GM21723 (cell line): ENCODE measurements around the gene CLEC4M.

Source experiments
- ATAC-seq: cut with Tn5 transposase; IDR thresholded peaks from one replicate; pipeline ENCODE4 v1.9.1; 2021; ENCODE audit warnings: mild to moderate bottlenecking, moderate library complexity; ENCODE audit not compliant: unreplicated experiment

CLEC4M gene

DNA sequence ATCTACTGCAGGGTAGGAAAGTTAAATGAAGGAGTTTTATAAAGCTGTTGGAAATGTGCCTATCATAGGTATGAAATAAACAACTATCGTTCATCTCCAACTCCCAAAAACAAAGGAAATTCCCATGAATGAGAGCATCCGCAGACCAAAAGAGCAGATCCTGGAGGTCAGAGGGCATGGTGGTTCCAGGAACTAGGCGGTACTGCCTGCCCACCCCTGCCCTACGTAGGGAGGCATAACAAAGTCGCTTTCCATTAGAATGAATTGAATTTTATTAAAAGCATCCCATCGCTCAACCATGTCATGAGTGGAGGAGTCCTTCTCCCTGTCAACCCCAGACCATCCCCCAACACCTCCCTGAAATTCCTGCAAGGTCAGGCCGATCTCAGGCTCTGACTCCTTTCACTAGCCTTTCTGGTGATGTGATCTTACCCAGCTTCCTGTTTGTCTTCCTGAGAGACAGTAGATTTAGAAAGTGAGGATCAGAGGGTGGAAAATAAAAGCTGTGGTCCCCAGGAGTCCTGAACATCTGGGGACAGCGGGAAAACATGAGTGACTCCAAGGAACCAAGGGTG lies at the start of gene CLEC4M:
CLEC4M (plus strand) TSS at position 525 of the 575 bp plus-strand sequence; CDS start at position 549, 24 bp downstream.
- no peak for ATAC-seq

DNA sequence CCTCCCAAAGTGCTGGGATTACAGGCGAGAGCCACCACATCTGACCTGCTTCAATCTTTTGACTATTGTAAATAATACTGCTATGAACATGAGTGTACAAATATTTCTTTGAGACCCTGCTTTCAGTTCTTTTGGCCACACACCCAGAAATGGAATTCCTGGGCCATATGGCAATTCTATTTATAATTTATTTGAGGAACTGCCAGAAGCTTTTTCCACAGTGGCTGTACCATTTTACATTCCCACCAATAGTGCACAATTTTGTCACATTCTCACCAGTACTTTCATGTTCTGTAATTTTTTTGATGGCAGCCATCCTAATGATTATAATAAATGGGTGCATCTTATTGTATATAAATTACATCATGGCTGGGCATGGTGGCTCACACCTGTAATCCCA lies 47.4 kb upstream of the CLEC4M start:
- ATAC-seq, result no peak

DNA sequence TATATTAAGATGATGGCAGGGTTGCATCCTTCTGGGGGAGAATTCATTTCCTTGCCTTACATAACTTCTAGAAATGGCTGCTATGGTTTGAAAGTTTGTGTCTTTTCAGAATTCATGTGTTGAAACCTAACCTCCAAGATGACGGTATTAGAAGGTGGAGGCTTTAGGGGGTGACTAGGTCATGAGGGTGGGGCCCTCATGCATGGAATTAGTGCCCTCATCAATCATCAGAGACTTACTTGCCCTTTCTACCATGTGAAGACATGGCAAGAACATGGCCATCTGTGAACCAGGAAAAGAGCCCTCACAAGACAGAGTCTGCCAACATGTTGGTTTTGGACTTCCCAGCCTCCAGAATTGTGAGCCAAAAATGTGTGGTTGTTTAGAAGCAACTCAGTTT lies 46.3 kb upstream of the CLEC4M start:
- ATAC-seq, result no peak

GRCh38 chr19:7718668-7719067 lies 44.4 kb upstream of the CLEC4M start:
- no peak for ATAC-seq

DNA sequence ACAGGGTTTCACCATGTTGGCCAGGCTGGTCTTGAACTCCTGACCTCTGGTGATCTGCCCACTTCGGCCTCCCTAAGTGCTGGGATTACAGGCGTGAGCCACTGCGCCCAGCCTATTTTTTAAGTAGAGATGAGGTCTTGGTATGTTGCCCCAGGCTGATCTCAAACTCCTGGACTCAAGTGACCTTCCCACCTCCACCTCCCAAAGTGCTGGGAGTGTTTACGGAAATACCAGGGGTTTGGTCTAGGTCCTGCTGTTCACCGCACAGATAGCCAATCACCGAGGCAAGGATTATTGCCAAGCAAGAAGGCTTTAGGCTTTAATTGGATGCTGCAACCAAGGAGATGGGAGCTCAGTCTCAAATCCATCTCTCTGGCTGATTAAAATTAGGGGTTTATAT lies 42.7 kb upstream of the CLEC4M start:
- ATAC-seq, result no peak

GRCh38 chr19:7722231-7722651 lies 40.8 kb upstream of the CLEC4M start:
- ATAC-seq, result peak; percentile 54

DNA sequence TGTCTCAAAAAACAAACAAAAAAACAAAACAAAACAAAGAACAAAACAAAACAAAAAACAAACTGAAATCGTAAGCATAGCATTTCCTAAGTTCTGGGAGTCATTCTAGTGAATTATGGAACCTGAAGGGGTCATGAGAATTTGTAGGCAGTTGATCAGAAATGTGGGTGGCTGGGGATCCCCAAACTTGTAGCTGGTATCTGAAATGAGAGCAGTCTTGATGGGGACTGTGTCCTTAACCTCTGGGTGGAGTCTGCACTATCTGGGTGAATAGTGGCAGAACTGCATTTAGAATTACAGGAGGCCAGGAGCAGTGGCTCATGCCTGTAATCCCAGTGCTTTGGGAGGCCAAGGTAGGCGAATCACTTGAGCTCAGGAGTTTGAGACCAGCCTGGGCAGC lies 37.3 kb upstream of the CLEC4M start:
- ATAC-seq, result no peak

- no peak for ATAC-seq
Observed at GRCh38 chr19:7729211-7729610, 33.8 kb upstream of the CLEC4M start.

DNA sequence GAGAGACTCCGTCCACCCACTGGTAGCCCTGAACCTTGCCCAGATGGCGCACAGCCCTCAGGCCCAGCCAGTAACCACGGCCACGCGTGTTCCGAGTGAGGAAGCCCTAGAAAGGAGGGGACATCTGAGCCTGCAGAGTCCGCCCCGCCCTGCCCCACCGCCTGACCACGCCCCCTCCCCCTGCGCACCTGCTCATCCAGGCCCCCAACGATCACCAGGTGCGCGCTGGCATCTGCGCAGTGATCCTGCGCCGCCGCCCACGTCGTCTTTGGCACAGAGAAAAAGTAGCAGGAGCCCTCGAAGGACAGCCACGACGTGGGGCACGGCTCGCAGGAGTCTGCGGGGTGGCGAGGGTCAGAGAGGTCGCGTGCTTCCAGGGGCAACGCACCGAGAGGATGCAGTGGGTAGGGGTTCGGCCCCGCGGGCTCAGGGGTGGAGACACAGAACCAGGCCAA lies 33.2 kb upstream of the CLEC4M start:
- no peak for ATAC-seq

- no peak for ATAC-seq
Observed at GRCh38 chr19:7730286-7731217, 32.5 kb upstream of the CLEC4M start.

DNA sequence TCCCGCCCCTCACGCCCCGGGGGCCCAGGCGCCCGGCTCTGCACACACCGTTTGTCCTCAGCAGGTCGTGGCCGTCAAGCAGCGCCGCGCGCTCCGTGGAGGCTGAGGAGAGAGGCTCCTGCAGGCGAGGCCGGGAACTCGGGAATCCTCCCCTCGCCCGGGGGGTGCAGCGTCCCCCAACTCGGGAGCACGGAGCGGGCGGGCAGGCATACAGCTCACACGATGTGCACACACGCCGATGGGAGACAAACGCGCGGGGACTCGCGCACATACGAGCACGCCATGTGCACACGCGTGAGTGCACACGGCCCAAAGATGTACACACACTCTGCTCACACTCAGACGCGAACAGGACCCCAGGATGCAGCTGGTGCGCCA lies 31.8 kb upstream of the CLEC4M start:
- ATAC-seq, result no peak

- no peak for ATAC-seq
Observed at GRCh38 chr19:7731615-7732014, 31.4 kb upstream of the CLEC4M start.

GRCh38 chr19:7732045-7732444 lies 31.0 kb upstream of the CLEC4M start, which contains the start of gene CLEC4G:
TSS of gene CLEC4G (minus strand) at chr19:7732110. CDS start at chr19:7732102, 8 bp downstream.
- ATAC-seq, result no peak

- no peak for ATAC-seq
Observed at GRCh38 chr19:7733376-7733775, 29.7 kb upstream of the CLEC4M start.

GRCh38 chr19:7734220-7735203 lies 28.5 kb upstream of the CLEC4M start:
- ATAC-seq, result no peak

- no peak for ATAC-seq
Observed at GRCh38 chr19:7736148-7736547, 26.9 kb upstream of the CLEC4M start.

GRCh38 chr19:7737215-7737614 lies 25.8 kb upstream of the CLEC4M start:
- ATAC-seq, result no peak

DNA sequence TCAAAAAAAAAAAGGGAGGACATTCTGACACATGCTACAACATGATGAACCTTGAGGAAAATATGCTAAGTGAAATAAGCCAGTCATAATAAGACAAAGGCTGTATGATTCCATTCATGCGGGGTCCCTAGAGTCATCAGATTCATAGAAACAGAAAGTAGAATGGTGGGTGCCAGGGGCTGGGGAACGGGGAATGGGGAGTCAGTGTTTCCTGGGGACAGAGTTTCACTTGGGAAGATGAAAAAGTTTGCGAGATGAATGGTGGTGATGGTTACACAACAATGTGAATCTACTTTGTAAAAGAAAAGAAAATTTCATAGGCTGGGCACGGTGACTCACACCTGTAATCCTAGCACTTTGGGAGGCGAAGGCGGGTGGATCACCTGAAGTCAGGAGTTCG lies 25.0 kb upstream of the CLEC4M start:
- no peak for ATAC-seq

DNA sequence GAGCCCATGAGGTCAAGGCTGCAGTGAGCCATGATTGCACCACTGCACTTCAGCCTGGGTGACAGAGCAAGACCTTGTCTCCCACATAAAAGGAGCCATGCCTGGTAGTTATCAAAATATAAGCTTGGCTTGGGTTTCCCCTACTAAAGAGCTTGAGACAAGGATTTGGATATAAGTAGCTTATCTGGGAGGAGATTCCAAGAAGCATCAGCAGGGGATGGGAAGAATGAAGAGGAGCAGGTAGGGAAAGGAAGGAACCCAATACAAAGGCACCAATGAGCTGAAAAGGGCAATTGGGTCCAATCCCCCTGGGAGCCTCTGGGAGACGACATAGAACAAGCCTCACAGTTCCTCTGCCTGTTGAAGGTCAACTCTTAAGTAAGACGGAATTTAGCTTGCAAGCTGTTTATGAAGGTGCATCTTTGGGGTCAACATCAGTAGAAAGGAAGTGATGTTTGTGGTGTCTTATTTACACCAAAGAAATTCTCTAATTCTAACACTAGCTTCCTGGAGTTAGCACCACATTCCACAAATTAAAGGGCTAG lies 23.8 kb upstream of the CLEC4M start:
- no peak for ATAC-seq

DNA sequence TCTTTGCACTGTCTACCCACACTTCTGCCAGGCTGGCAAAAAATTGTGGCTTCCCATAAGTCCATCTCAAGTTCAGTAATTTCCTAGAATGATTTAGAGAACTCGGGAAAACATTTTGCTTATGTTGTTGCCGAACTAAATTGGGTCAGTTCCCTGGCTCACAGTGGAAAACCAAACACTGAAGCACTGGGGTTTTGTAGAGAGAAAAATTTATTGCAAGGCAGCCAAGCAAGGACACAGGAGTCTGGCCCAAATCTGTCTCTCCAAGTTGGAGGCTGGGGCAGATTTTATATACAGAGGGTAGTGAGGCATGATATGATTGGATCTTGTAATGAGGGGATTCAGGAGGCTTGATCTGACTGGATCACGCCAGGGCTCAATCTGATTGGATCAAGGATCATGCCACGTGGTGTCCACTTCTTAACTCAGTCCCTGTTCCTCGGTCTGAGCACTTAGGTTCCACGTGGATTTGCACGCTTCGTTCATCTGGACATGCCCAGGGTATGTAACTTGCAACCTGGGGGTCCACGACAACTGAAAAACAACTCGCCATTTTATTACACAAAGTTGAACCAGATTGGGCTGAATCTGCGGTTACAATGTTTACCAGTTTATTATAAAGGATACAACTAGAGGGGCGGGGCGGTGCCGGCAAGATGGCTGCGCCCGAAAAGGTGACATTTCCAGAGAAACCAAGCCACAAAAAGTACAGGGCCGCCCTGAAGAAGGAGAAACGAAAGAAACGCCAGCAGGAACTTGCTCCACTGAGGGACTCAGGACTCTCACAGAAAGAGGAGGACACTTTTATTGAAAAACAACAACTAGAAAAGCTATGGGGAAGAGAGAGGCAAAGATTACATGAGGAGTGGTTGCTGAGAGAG lies 23.0 kb upstream of the CLEC4M start:
- ATAC-seq, result no peak
